Astrocyte (in vitro differentiated cells and primary cell): ENCODE data around the gene N4BP2. TPM values are rescaled to one million over a fixed set of nuclear protein-coding genes. Genes with fewer than 3 reads are reported as not detected.
"Not testable (repeated sequence)": the region's sequence is repeated elsewhere in the genome, so short reads cannot be mapped to it uniquely, and the experiment has no call there.

ENCODE experiments used
- DNase-seq: peaks from one replicate; pipeline ENCODE4 v3.0.0-alpha.2; 2010; ENCODE audit warnings: low read depth
- FAIRE-seq: peaks from 2 replicates; lab custom pipeline; 2011; peaks lifted over from hg19 to GRCh38; lab: Jason Lieb, UNC
- H2AFZ ChIP-seq: 2 replicates; pipeline ENCODE4 v1.6.0; 2012; ENCODE audit warnings: low read depth, low read length, inconsistent platforms
- H3K27ac ChIP-seq: 2 replicates; pipeline ENCODE4 v1.5.1; 2011; ENCODE audit warnings: low read depth, low read length, inconsistent platforms
- H3K27me3 ChIP-seq: 2 replicates; pipeline ENCODE4 v1.6.0; 2011; ENCODE audit warnings: low read length, inconsistent platforms; ENCODE audit not compliant: insufficient read depth
- H3K36me3 ChIP-seq: 2 replicates; pipeline ENCODE4 v1.5.1; 2011; ENCODE audit warnings: low read length, inconsistent platforms; ENCODE audit not compliant: insufficient read depth
- H3K4me1 ChIP-seq: 2 replicates; pipeline ENCODE4 v1.5.1; 2011; ENCODE audit warnings: low read length, inconsistent platforms; ENCODE audit not compliant: insufficient read depth
- H3K4me2 ChIP-seq: 2 replicates; pipeline ENCODE4 v1.6.0; 2012; ENCODE audit warnings: low read length, inconsistent platforms
- H3K4me3 ChIP-seq: 2 replicates; pipeline ENCODE4 v1.5.1; 2011; ENCODE audit warnings: low read depth, mild to moderate bottlenecking, low read length, inconsistent platforms; ENCODE audit not compliant: insufficient read depth
- H3K79me2 ChIP-seq: 2 replicates; pipeline ENCODE4 v1.6.0; 2012; ENCODE audit warnings: mild to moderate bottlenecking, low read length, inconsistent platforms; ENCODE audit not compliant: insufficient read depth
- H3K9ac ChIP-seq: 2 replicates; pipeline ENCODE4 v1.6.0; 2012; ENCODE audit warnings: mild to moderate bottlenecking, low read length, inconsistent platforms
- H3K9me3 ChIP-seq: 2 replicates; pipeline ENCODE4 v1.5.1; 2012; ENCODE audit warnings: low read depth, mild to moderate bottlenecking, low read length, inconsistent platforms; ENCODE audit not compliant: insufficient read depth
- H4K20me1 ChIP-seq: 2 replicates; pipeline ENCODE4 v1.6.0; 2012; ENCODE audit warnings: low read length, inconsistent platforms; ENCODE audit not compliant: insufficient read depth
- H3K27ac Mint-ChIP-seq: one replicate; pipeline ENCODE4 v1.8.0; 2021; ENCODE audit warnings: mild to moderate bottlenecking, mixed read lengths; ENCODE audit not compliant: unreplicated experiment
- H3K27me3 Mint-ChIP-seq: one replicate; pipeline ENCODE4 v1.8.0; 2021; ENCODE audit warnings: low read depth, mixed read lengths; ENCODE audit not compliant: unreplicated experiment
- H3K36me3 Mint-ChIP-seq: one replicate; pipeline ENCODE4 v1.8.0; 2021; ENCODE audit warnings: low read depth, mixed read lengths; ENCODE audit not compliant: unreplicated experiment
- H3K4me1 Mint-ChIP-seq: one replicate; pipeline ENCODE4 v1.8.0; 2021; ENCODE audit warnings: low read depth, mixed read lengths; ENCODE audit not compliant: unreplicated experiment
- H3K4me3 Mint-ChIP-seq: one replicate; pipeline ENCODE4 v1.8.0; 2021; ENCODE audit warnings: mild to moderate bottlenecking, moderate library complexity, mixed read lengths; ENCODE audit not compliant: unreplicated experiment
- H3K9me3 Mint-ChIP-seq: one replicate; pipeline ENCODE4 v1.8.0; 2021; ENCODE audit warnings: mild to moderate bottlenecking, mixed read lengths; ENCODE audit not compliant: unreplicated experiment
- CTCF ChIP-seq: IDR thresholded peaks from 2 replicates; pipeline ENCODE4 v1.5.1; 2011; ENCODE audit warnings: low read depth, mild to moderate bottlenecking, inconsistent platforms, low read length, moderate library complexity; ENCODE audit not compliant: insufficient read depth
- EZH2 ChIP-seq: IDR thresholded peaks from 2 replicates; pipeline ENCODE4 v1.6.1; 2012; ENCODE audit warnings: mild to moderate bottlenecking, low read length, inconsistent platforms; ENCODE audit not compliant: insufficient read depth
- total RNA-seq: library from RNA; stranded (reverse); gene quantifications from 2 replicates; pipeline ENCODE4 v1.2.1, GENCODE V29; 2021

N4BP2 gene
- total RNA-seq, 1 donor from 2014 or later: 14.5 TPM

DNA sequence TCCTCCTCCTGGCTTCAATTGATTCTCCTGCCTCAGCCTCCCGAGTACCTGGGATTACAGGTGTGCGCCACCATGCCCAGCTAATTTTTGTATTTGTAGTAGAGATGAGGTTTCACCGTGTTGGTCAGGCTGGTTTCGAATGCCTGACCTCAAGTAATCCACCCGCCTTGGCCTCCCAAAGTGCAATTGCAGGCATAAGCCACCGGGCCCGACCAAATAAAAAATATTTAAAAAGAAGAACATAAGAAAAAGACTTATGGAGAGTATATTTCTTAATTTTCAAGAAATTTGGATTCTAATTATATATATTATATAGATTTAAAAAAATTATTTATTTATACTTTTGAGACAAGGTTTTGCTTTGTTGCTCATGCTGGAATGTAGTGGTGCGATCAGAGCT, 29.8 kb downstream of the N4BP2 start:
- DNase-seq (no peak), FAIRE-seq (no peak)
- Histone ChIP-seq H2AFZ (no peak overlapping the region), H3K4me3 (no peak overlapping the region), H3K9ac (no peak overlapping the region), H3K79me2 (no peaks in the 10 kb centered on the region), H3K9me3 (no peaks in the 10 kb centered on the region), H3K4me2 (no peak overlapping the region), H3K27me3 (no peaks in the 10 kb centered on the region), H3K36me3 (no peaks in the 10 kb centered on the region), H4K20me1 (no peaks in the 10 kb centered on the region), H3K27ac (no peak overlapping the region), H3K4me1 (no peaks in the 10 kb centered on the region)
- TF ChIP-seq EZH2: no peak
- no peak for TF ChIP-seq CTCF
- H3K9me3 Mint-ChIP-seq: no peaks in the 10 kb centered on the region
- H3K27me3 Mint-ChIP-seq: no peaks in the 10 kb centered on the region
- H3K27ac Mint-ChIP-seq: no peak overlapping the region
- H3K4me3 Mint-ChIP-seq: no peak overlapping the region
- H3K4me1 Mint-ChIP-seq: no peaks in the 10 kb centered on the region
- H3K36me3 Mint-ChIP-seq: no peaks in the 10 kb centered on the region

DNA sequence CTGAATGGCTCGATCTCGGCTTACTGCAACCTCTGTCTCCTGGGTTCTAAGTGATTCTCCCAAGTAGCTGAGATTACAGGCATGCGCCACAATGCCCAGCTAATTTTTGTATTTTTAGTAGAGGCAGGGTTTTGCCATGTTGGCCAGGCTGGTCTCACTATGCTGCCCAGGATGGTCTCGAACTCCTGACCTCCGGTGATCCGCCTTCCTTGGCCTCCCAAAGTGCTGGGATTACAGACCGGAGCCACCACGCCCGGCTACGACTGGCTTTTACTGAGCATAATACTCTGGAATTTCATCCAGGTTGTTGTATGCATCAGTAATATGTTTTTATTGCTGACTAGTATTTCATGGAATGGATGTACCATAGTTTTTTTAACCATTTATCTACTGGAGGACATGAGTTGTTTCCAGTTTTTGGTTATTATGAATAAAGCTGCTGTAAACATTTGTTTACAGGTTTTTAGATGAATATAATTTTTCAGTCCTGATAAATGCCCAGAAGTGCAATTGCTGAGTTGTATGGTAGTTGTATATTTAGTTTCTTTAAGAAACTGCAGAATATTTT, 31.2 kb downstream of the N4BP2 start:
- Mint-ChIP-seq H3K27me3 (no peaks in the 10 kb centered on the region), H3K27ac (no peak overlapping the region), H3K36me3 (no peaks in the 10 kb centered on the region), H3K4me3 (no peak overlapping the region), H3K9me3 (no peaks in the 10 kb centered on the region), H3K4me1 (no peaks in the 10 kb centered on the region)
- no peaks in the 10 kb centered on the region for H3K4me1 ChIP-seq
- no peak overlapping the region for H3K4me2 ChIP-seq
- H3K9me3 ChIP-seq: no peaks in the 10 kb centered on the region
- H3K4me3 ChIP-seq: no peak overlapping the region
- FAIRE-seq: no peak
- H3K27ac ChIP-seq: no peak overlapping the region
- TF ChIP-seq EZH2 (no peak), CTCF (no peak)
- no peaks in the 10 kb centered on the region for H3K27me3 ChIP-seq
- H2AFZ ChIP-seq: no peak overlapping the region
- H3K36me3 ChIP-seq: no peaks in the 10 kb centered on the region
- H4K20me1 ChIP-seq: no peaks in the 10 kb centered on the region
- no peak overlapping the region for H3K9ac ChIP-seq
- no peaks in the 10 kb centered on the region for H3K79me2 ChIP-seq
- no peak for DNase-seq

DNA sequence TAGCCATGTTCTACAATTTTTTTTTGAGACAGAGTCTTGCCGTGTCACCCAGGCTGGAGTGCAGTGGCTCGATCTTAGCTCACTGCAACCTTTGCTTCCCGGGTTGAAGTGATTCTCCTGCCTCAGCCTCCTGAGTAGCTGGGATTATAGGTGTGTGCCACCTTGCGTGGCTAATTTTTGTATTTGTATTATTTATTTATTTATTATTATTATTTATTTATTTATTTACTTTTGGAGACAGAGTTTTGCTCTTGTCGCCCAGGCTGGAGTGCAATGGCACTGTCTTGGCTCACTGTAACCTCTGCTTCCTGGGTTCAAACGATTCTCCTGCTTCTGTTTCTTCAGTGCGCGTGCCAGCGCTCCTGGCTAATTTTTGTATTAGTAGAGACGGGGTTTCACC, 36.8 kb downstream of the N4BP2 start:
- not testable (repeated sequence) for FAIRE-seq, H3K9me3 ChIP-seq, H3K4me1 Mint-ChIP-seq, H3K4me1 ChIP-seq, H4K20me1 ChIP-seq, H3K79me2 ChIP-seq, H2AFZ ChIP-seq, H3K27ac ChIP-seq, H3K4me3 Mint-ChIP-seq, H3K27me3 Mint-ChIP-seq, DNase-seq, H3K27ac Mint-ChIP-seq, H3K4me2 ChIP-seq, H3K9me3 Mint-ChIP-seq, H3K9ac ChIP-seq, H3K4me3 ChIP-seq, H3K36me3 Mint-ChIP-seq, H3K36me3 ChIP-seq, H3K27me3 ChIP-seq
